ENCODE data around the gene IMP4.
A peak's percentile ranks its signal among the peaks of the same experiment; 100 is the strongest.

The IMP4 gene

DNA sequence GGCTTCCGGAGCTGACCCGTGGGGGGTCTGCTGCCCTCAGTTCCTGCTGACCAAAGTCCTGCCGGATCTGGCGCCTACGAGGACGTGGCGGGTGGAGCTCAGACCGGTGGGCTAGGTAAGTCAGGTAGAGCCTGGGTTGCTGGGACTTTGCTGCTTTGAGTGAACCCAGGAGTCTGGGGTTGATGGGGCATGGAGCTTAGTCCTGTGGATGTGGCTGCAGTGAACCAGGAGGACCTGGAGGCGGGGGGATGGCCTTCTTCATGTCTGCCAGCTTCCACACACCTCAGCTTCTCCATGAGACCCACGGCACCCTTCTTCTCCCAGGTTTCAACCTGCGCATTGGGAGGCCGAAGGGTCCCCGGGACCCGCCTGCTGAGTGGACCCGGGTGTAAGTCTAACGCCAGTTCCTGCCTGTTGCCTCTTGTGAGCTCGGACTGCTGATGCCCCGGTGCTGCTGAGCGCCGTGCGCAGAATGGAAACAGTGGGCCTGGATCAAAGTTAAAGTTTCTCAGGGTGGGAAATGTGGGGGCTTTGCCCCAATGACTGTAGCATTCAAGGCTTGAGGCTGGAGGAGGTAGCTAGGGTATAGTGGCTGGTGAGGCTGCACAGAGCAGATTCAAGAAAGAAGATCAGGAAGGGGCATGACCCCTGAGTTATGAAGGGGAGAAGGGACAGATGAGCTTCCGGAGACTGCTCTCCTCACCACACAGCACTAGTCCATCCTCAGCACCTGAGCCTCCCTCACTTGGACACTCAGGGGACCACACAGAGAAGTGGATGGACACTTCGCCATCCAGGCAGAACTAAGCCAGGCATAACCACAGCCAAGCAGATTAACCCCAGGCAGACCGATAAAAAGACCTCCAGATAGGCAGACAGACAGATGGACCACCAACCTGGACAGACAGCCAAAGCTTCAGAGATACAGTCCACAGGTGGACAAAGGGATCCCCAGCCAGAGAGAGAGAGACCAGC, 30.4 kb downstream of the IMP4 start:
- no peaks in the 10 kb centered on the region for H3K27me3 ChIP-seq (replicated peaks; ENCODE audit: insufficient read depth, low read length)
- H3K4me1 ChIP-seq (ENCODE audit: low read length): peaks cover 33% of the 10 kb centered on the region
- H2AFZ ChIP-seq (ENCODE audit: low read length): peak overlapping the region; percentile 90
- no peaks in the 10 kb centered on the region for H3K9me2 ChIP-seq (replicated peaks; ENCODE audit: insufficient read depth, low read length)
- H4K20me1 ChIP-seq (ENCODE audit: insufficient read depth, low read length): no peaks in the 10 kb centered on the region
- TF ChIP-seq CTCF (IDR thresholded peaks at IDR 0.05; ENCODE audit: low read length): no peak
- TF ChIP-seq EZH2phosphoT487 (IDR thresholded peaks at IDR 0.05; ENCODE audit: low read length): no peak
- TF ChIP-seq EZH2 (optimal IDR thresholded peaks at IDR 0.05; ENCODE audit: low read depth, low read length): no peak
- H3F3A ChIP-seq (ENCODE audit: insufficient read depth, low read length): peaks cover 19% of the 10 kb centered on the region
- no peaks in the 10 kb centered on the region for H3K9me3 ChIP-seq (replicated peaks; ENCODE audit: insufficient read depth, low read length)
- peak overlapping the region; percentile 89 for H3K4me3 ChIP-seq (ENCODE audit: low read length)
- H3K9ac ChIP-seq (ENCODE audit: low read length): peak overlapping the region; percentile 82
- no peak for DNase-seq
- H3K4me2 ChIP-seq (ENCODE audit: low read depth, low read length): peak overlapping the region; percentile 93
- no peaks in the 10 kb centered on the region for H3K36me3 ChIP-seq (replicated peaks; ENCODE audit: insufficient read depth, low read length)
- H3K27ac ChIP-seq (ENCODE audit: low read length): peak overlapping the region; percentile 45; the same call in 1 of the 2 replicates
- H3K79me2 ChIP-seq (ENCODE audit: low read length): peaks cover 37% of the 10 kb centered on the region

GRCh38 chr2:130373808-130374365, 31.2 kb downstream of the IMP4 start:
- peaks cover 19% of the 10 kb centered on the region for H3F3A ChIP-seq (ENCODE audit: insufficient read depth, low read length)
- H3K9ac ChIP-seq (ENCODE audit: low read length): no peak overlapping the region
- H2AFZ ChIP-seq (ENCODE audit: low read length): no peak overlapping the region
- no peaks in the 10 kb centered on the region for H3K27me3 ChIP-seq (replicated peaks; ENCODE audit: insufficient read depth, low read length)
- TF ChIP-seq EZH2 (optimal IDR thresholded peaks at IDR 0.05; ENCODE audit: low read depth, low read length): no peak
- TF ChIP-seq EZH2phosphoT487 (IDR thresholded peaks at IDR 0.05; ENCODE audit: low read length): no peak
- no peak for TF ChIP-seq CTCF (IDR thresholded peaks at IDR 0.05; ENCODE audit: low read length)
- H3K9me2 ChIP-seq (replicated peaks; ENCODE audit: insufficient read depth, low read length): no peaks in the 10 kb centered on the region
- H3K36me3 ChIP-seq (replicated peaks; ENCODE audit: insufficient read depth, low read length): no peaks in the 10 kb centered on the region
- no peaks in the 10 kb centered on the region for H3K9me3 ChIP-seq (replicated peaks; ENCODE audit: insufficient read depth, low read length)
- no peak for DNase-seq
- H3K4me3 ChIP-seq (ENCODE audit: low read length): no peak overlapping the region
- no peak overlapping the region for H3K4me2 ChIP-seq (ENCODE audit: low read depth, low read length)
- H3K79me2 ChIP-seq (ENCODE audit: low read length): peaks cover 37% of the 10 kb centered on the region
- H3K4me1 ChIP-seq (ENCODE audit: low read length): peaks cover 33% of the 10 kb centered on the region
- no peak overlapping the region for H3K27ac ChIP-seq (ENCODE audit: low read length)
- H4K20me1 ChIP-seq (ENCODE audit: insufficient read depth, low read length): no peaks in the 10 kb centered on the region

DNA sequence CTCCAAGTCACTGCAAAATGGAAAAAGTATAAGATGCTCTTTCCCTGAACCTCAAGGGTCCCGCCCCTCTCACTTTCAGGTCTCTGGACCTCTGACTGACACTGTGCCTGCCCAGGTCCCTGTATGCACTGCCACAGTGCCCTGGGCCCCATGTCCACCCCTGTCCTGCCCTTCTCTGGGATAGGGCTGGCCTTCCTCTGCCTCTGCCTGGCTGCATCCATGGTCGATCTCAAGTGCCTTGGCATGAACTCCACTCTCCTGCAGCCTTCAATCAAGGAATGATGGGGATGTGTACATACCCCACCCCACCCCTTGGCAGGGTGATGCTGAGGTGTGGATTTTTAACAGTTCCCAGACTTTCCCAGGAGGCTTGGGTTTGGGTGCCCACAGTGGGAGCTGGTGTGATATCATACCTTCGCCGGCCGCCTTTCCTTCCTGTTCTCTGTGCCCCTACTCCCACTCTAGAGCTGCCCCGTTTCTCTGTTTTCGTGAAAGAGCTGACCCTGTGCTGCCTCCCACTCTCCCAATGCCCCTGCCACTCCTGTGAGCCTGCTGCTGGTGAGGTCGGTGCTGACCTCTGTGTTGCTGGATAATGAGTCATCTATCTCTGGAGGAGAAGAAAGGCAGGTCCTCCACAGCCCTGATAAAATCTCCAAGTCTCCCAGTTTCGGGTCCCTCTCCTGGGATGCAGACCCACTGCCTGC, 32.0 kb downstream of the IMP4 start:
- Histone ChIP-seq H2AFZ (ENCODE audit: low read length) (no peak overlapping the region), H3K4me3 (ENCODE audit: low read length) (no peak overlapping the region), H3K4me2 (ENCODE audit: low read depth, low read length) (no peak overlapping the region), H3F3A (ENCODE audit: insufficient read depth, low read length) (peaks cover 19% of the 10 kb centered on the region), H4K20me1 (ENCODE audit: insufficient read depth, low read length) (no peaks in the 10 kb centered on the region), H3K9ac (ENCODE audit: low read length) (no peak overlapping the region), H3K9me3 (replicated peaks; ENCODE audit: insufficient read depth, low read length) (no peaks in the 10 kb centered on the region), H3K79me2 (ENCODE audit: low read length) (peaks cover 40% of the 10 kb centered on the region), H3K27me3 (replicated peaks; ENCODE audit: insufficient read depth, low read length) (no peaks in the 10 kb centered on the region), H3K36me3 (replicated peaks; ENCODE audit: insufficient read depth, low read length) (no peaks in the 10 kb centered on the region), H3K9me2 (replicated peaks; ENCODE audit: insufficient read depth, low read length) (no peaks in the 10 kb centered on the region), H3K27ac (ENCODE audit: low read length) (no peak overlapping the region), H3K4me1 (ENCODE audit: low read length) (peaks cover 33% of the 10 kb centered on the region)
- no peak for TF ChIP-seq CTCF (IDR thresholded peaks at IDR 0.05; ENCODE audit: low read length)
- TF ChIP-seq EZH2phosphoT487 (IDR thresholded peaks at IDR 0.05; ENCODE audit: low read length): no peak
- TF ChIP-seq EZH2 (optimal IDR thresholded peaks at IDR 0.05; ENCODE audit: low read depth, low read length): no peak
- DNase-seq: no peak
